Measurements from ENCODE around the gene CACNA2D1.

Gene CACNA2D1

GRCh38 chr7:82106201-82106600 is 337.4 kb downstream of the CACNA2D1 start:
- TF ChIP-seq CTCF (IDR thresholded peaks at IDR 0.05), result no peak
- no peak overlapping the region for H3K27ac ChIP-seq

- TF ChIP-seq ZFX (IDR thresholded peaks at IDR 0.05; ENCODE audit: borderline replicate concordance), result no peak
- TF ChIP-seq CTCF (IDR thresholded peaks at IDR 0.05), result no peak
- no peak overlapping the region for H3K27ac ChIP-seq
Observed at GRCh38 chr7:82105463-82105862, 338.1 kb downstream of the CACNA2D1 start.

GRCh38 chr7:82098414-82098813 is 345.2 kb downstream of the CACNA2D1 start:
- no peak overlapping the region for H3K27ac ChIP-seq
- TF ChIP-seq ZFX (IDR thresholded peaks at IDR 0.05; ENCODE audit: borderline replicate concordance), result no peak
- no peak for TF ChIP-seq CTCF (IDR thresholded peaks at IDR 0.05)

GRCh38 chr7:82091126-82091684 is 352.4 kb downstream of the CACNA2D1 start:
- no peak overlapping the region for H3K27ac ChIP-seq
- TF ChIP-seq ZFX (IDR thresholded peaks at IDR 0.05; ENCODE audit: borderline replicate concordance), result no peak
- TF ChIP-seq CTCF (IDR thresholded peaks at IDR 0.05), result no peak

- TF ChIP-seq CTCF (IDR thresholded peaks at IDR 0.05) (no peak), ZFX (IDR thresholded peaks at IDR 0.05; ENCODE audit: borderline replicate concordance) (no peak)
- H3K27ac ChIP-seq, result no peak overlapping the region
Observed at GRCh38 chr7:82087099-82087498, 356.5 kb downstream of the CACNA2D1 start.

- no peak overlapping the region for H3K27ac ChIP-seq
- no peak for TF ChIP-seq CTCF (IDR thresholded peaks at IDR 0.05)
- no peak for TF ChIP-seq ZFX (IDR thresholded peaks at IDR 0.05; ENCODE audit: borderline replicate concordance)
Observed at GRCh38 chr7:82085116-82085515, 358.5 kb downstream of the CACNA2D1 start.

GRCh38 chr7:82081644-82082224 is 361.8 kb downstream of the CACNA2D1 start:
- TF ChIP-seq CTCF (IDR thresholded peaks at IDR 0.05), result no peak
- no peak for TF ChIP-seq ZFX (IDR thresholded peaks at IDR 0.05; ENCODE audit: borderline replicate concordance)
- H3K27ac ChIP-seq, result no peak overlapping the region

All from 22Rv1 (cell line).